Measurements from ENCODE around the gene PRKACA.

The PRKACA gene

DNA sequence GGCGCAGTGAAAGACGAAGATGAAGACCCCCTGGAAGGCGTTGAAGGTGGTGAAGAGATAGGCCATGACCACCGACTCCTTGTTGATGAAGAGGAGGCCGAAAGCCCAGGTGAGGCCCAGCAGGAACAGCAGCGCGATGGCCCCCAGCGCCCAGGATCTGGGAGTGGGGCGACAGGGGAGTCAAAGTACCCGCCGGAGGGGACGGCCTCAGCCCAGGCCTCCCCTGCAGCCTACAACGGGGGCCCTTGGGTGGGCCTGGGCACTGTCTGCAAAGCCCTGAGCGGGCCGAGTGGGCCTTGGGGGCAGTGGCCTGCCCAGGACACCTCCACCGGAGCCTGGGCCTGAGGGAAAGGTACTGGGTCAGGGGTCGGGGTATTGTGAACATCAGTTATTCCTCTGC is 37.8 kb upstream of the PRKACA start:
- TF ChIP-seq, protein P1, sequence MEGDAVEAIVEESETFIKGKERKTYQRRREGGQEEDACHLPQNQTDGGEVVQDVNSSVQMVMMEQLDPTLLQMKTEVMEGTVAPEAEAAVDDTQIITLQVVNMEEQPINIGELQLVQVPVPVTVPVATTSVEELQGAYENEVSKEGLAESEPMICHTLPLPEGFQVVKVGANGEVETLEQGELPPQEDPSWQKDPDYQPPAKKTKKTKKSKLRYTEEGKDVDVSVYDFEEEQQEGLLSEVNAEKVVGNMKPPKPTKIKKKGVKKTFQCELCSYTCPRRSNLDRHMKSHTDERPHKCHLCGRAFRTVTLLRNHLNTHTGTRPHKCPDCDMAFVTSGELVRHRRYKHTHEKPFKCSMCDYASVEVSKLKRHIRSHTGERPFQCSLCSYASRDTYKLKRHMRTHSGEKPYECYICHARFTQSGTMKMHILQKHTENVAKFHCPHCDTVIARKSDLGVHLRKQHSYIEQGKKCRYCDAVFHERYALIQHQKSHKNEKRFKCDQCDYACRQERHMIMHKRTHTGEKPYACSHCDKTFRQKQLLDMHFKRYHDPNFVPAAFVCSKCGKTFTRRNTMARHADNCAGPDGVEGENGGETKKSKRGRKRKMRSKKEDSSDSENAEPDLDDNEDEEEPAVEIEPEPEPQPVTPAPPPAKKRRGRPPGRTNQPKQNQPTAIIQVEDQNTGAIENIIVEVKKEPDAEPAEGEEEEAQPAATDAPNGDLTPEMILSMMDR (conservative IDR thresholded peaks at IDR 0.05; ENCODE audit: low read length), result no peak
- no peak overlapping the region for H3K4me3 ChIP-seq (ENCODE audit: low read length)
- DNase-seq (ENCODE audit: low read depth), result no peak

DNA sequence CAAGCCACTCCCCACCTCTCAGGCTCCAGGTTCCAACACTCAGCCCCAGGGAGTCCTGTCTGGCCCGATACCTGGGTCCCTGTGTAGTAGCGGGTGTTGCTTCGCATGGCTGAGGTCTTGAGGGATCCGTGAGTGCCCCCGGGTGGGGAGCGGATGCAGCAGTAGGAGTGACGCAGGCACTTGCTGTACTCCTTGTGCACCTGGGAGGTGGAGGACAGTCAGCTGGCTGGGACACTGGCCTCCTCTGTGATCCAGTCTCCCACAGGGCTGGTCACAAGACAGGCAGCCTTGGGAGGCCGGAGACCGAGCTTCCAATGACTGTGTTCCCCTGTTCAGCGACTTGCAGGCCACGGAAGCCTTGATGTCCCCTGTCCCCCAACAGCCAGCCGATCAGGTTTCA is 35.2 kb upstream of the PRKACA start:
- no peak overlapping the region for H3K4me3 ChIP-seq (ENCODE audit: low read length)
- TF ChIP-seq, protein P1 (conservative IDR thresholded peaks at IDR 0.05; ENCODE audit: low read length), result no peak
- DNase-seq (ENCODE audit: low read depth), result no peak

DNA sequence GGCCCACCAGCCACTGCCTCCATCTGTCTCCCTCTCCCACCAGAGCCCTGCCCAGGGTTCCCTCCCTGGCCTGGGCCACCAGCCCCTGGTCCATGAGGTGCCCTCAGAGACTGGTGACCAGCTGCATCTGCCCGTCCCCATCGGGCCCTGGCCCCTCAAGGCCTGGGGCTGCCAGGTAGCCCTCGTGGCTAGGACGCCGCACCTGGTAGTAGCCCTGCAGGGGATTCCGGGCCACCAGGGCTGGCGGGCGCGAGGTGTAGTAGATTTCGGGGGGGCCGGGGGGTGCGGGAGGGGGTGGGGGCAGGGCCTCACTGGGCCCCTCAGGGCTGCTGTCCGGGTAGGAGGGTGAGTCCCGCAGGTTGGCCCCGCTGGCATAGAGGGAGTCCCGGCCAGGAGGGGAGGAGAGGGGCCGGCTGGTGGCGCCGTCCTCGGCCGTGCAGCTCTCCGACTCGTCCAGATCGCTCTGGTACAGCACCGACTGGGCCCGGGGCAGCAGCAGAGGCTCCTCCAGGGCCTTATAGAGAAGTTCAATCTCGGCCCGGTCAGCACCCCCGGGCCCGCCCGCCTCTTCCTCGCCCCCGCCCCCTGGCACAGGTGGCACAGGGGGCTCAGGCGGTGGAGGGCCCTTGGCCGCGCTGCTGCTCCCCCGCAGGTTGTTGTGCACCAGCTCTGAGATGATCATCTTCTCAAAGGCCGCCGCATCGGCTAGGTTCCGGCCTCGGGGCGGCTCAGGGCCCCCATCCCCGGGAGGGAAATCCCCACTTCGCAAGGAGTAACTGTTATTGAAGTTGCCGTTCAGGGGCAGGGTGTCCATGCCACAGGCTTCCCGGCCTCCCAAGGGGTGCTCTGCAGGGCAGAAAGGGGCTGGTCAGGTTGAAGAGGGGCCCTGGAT is 33.5 kb upstream of the PRKACA start:
- H3K4me3 ChIP-seq (ENCODE audit: low read length), result no peak overlapping the region
- TF ChIP-seq, protein P1 (conservative IDR thresholded peaks at IDR 0.05; ENCODE audit: low read length), result no peak

DNA sequence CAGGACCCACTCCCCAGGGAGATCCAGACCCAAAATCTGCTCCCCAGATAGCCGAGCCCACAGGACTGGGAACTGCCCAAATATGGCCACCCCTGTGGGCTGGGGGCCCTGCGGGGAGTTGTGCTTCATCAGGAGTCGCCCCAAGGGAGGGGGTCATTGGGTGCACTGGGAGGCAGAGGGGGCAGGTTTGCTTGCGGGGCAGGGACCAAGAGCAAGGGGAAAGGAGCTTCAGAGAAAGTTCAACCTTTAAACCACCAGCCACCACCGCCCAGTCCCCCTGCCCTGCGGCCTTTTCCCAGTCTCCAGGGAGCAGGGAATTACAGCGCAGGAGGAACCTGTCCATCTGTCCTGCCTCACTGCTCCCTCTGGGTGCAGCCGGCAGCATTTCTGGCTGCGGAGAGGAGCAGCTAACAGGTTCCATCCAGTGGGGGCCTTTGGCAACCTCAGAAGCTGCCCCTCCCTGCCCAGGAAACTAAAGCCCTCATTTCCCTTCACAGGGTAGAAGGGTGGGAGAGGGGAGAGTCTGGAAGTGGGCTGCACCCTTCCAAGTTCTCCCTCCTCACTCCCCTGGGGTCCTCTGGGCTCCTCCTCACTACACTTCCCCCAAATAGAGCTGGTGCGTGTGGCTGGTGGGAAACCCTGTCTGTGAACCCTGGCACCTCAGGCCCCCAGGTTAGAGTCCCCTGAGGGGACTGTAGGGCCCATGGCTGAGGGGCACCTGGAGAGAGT is 32.6 kb upstream of the PRKACA start:
- no peak overlapping the region for H3K4me3 ChIP-seq (ENCODE audit: low read length)
- DNase-seq (ENCODE audit: low read depth), result no peak
- TF ChIP-seq, protein P1 (conservative IDR thresholded peaks at IDR 0.05; ENCODE audit: low read length), result no peak

More for the DNA sequence above, 33.5 kb upstream of the PRKACA start:
- DNase-seq (ENCODE audit: low read depth), result no peak

DNA sequence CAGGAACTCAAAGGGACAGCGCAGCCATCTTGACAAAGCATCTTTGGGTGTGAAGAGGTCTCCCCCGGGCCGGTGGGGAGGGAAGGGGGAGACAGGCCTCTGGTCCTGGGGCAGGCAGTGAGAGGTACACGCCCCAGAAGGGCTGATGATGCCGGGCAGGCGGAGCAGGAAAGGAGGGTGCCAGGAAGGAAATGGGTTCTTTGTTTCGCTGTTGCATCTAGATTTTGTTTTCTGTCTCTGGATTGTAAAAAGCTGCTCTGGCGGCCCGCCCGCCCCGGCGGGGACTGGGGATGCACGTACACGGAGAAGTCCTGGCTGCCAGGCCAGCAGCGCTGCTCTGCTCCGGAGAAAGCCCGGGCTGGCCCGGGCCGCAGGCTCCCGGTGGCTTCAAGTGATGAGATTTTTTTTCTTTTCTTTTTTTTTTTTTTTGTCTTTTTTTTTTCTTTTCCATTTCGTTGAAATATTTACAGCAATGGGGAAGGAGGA is 32.0 kb upstream of the PRKACA start:
- peak; percentile 67 for DNase-seq (ENCODE audit: low read depth)
- peak overlapping the region; percentile 26 for H3K4me3 ChIP-seq (ENCODE audit: low read length)
- TF ChIP-seq, protein P1 (conservative IDR thresholded peaks at IDR 0.05; ENCODE audit: low read length), result no peak

DNA sequence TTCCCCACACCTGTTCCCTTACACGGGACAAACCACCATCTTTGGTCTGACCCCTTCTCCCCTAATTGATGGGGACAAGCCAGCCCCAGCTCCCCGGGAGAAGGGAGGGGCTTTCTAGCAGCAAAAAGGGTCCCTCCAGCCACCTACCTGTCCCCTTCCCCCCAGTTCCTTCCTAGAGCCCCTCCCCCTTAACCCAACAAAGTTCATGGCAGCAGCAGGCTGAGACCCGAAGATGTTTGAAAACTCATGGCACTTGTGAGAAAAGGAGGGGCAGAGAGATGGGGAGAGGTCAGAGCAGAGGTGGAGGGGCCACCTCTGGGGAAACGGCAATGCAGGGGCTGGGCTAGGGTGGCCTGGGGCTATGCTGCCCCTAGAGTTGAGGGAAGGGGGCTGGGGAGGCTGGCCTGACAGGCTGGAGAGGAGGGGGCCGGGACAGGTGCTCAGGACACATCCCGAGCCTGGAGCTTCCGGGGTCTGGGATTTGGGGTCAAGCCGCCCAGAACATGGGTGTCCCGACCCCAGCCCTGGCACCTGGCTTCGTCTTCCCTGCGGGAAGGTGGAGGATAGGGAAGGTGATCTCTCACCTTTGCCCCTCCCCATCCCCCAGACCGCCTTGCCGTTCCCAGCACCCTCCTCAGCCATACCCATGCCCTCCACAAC is 31.3 kb upstream of the PRKACA start:
- DNase-seq (ENCODE audit: low read depth), result no peak
- TF ChIP-seq, protein P1 (conservative IDR thresholded peaks at IDR 0.05; ENCODE audit: low read length), result no peak
- peak overlapping the region; percentile 26 for H3K4me3 ChIP-seq (ENCODE audit: low read length)
